Dermis lymphatic vessel endothelial cell (primary cell): ENCODE data around the gene LINC00632. TPM values are rescaled to one million over a fixed set of nuclear protein-coding genes. Genes with fewer than 3 reads are reported as not detected.

Source experiments
- total RNA-seq: library from RNA; depleted of rRNA; stranded (reverse); fragments of >200 nt; gene quantifications from 2 replicates; pipeline ENCODE4 v1.2.1, GENCODE V29; 2014

The LINC00632 gene
- total RNA-seq, result 0.09 and 0.22 TPM in 2 replicates

DNA sequence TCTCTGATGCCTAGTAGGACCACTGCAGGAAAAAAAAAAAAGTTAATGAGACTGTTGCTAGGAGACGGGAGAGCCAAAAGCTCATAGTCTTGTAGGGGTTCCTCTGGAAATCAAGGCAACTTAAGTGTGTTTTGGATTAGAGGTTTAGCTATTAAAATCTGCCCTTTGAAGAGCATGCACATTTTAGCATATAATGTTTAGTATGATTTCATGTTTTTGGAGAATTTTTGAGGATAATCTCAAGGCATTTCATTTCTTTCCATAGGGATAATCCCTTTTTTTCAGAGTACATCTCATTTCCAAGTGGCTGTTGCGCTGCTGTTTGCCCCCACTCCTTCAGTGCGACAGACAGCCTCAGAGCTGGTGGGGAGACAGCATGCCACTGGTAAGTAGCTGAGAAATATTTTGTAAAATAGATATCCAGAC lies at the start of gene LINC00632:
Gene LINC00632 (plus strand): TSS at position 339 of the 426 bp plus-strand sequence.

Other genes starting within 250 kb of the LINC00632 start
- gene SOX3, start 204.7 kb upstream of the LINC00632 start, total RNA-seq, result not detected in 2 replicates